Measurements from ENCODE around the gene TMEM132D.

Gene TMEM132D

GRCh38 chr12:129826273-129826672 lies 77.6 kb downstream of the TMEM132D start:
- H3K27ac Mint-ChIP-seq: no peak overlapping the region
- H3K4me1 Mint-ChIP-seq: no peaks in the 10 kb centered on the region
- ATAC-seq (ENCODE audit: low read depth): no peak
- no peaks in the 10 kb centered on the region for H3K27me3 Mint-ChIP-seq
- H3K36me3 Mint-ChIP-seq: peaks cover 2% of the 10 kb centered on the region
- no peak overlapping the region for H3K4me3 Mint-ChIP-seq
- DNase-seq (ENCODE audit: low spot score in 2 of 2): no peak
- H3K9me3 Mint-ChIP-seq: peaks cover 2% of the 10 kb centered on the region

- peaks cover 2% of the 10 kb centered on the region for H3K9me3 Mint-ChIP-seq
- peaks cover 2% of the 10 kb centered on the region for H3K36me3 Mint-ChIP-seq
- DNase-seq (ENCODE audit: low spot score in 2 of 2) (no peak), ATAC-seq (ENCODE audit: low read depth) (no peak)
- H3K4me3 Mint-ChIP-seq: no peak overlapping the region
- no peak overlapping the region for H3K27ac Mint-ChIP-seq
- H3K4me1 Mint-ChIP-seq: no peaks in the 10 kb centered on the region
- no peaks in the 10 kb centered on the region for H3K27me3 Mint-ChIP-seq
Measured at GRCh38 chr12:129825316-129825715, 78.5 kb downstream of the TMEM132D start.

GRCh38 chr12:129821964-129822363 lies 81.9 kb downstream of the TMEM132D start:
- Mint-ChIP-seq H3K4me1 (no peaks in the 10 kb centered on the region), H3K36me3 (no peaks in the 10 kb centered on the region), H3K4me3 (no peak overlapping the region), H3K27ac (no peak overlapping the region), H3K9me3 (no peaks in the 10 kb centered on the region), H3K27me3 (no peaks in the 10 kb centered on the region)
- no peak for DNase-seq (ENCODE audit: low spot score in 2 of 2)
- ATAC-seq (ENCODE audit: low read depth): no peak

GRCh38 chr12:129819391-129819790 lies 84.4 kb downstream of the TMEM132D start:
- Mint-ChIP-seq H3K9me3 (peaks cover 1% of the 10 kb centered on the region), H3K27me3 (no peaks in the 10 kb centered on the region), H3K4me3 (no peak overlapping the region), H3K4me1 (no peaks in the 10 kb centered on the region), H3K36me3 (no peaks in the 10 kb centered on the region), H3K27ac (no peak overlapping the region)
- DNase-seq (ENCODE audit: low spot score in 2 of 2): no peak
- ATAC-seq (ENCODE audit: low read depth): no peak

- no peak for ATAC-seq (ENCODE audit: low read depth)
Measured at GRCh38 chr12:129815846-129816245, 88.0 kb downstream of the TMEM132D start.

GRCh38 chr12:129811963-129812362 lies 91.9 kb downstream of the TMEM132D start:
- peaks cover 1% of the 10 kb centered on the region for H3K9me3 Mint-ChIP-seq
- no peak overlapping the region for H3K27ac Mint-ChIP-seq
- H3K27me3 Mint-ChIP-seq: no peaks in the 10 kb centered on the region
- H3K4me3 Mint-ChIP-seq: no peak overlapping the region
- no peak for DNase-seq (ENCODE audit: low spot score in 2 of 2)
- no peaks in the 10 kb centered on the region for H3K36me3 Mint-ChIP-seq
- H3K4me1 Mint-ChIP-seq: no peaks in the 10 kb centered on the region
- no peak for ATAC-seq (ENCODE audit: low read depth)

More at GRCh38 chr12:129815846-129816245, 88.0 kb downstream of the TMEM132D start:
- no peaks in the 10 kb centered on the region for H3K36me3 Mint-ChIP-seq
- peaks cover 1% of the 10 kb centered on the region for H3K9me3 Mint-ChIP-seq
- no peak overlapping the region for H3K27ac Mint-ChIP-seq
- no peak for DNase-seq (ENCODE audit: low spot score in 2 of 2)
- H3K27me3 Mint-ChIP-seq: no peaks in the 10 kb centered on the region
- H3K4me1 Mint-ChIP-seq: no peaks in the 10 kb centered on the region
- no peak overlapping the region for H3K4me3 Mint-ChIP-seq

- ATAC-seq (ENCODE audit: low read depth): no peak
- Mint-ChIP-seq H3K36me3 (no peaks in the 10 kb centered on the region), H3K9me3 (no peaks in the 10 kb centered on the region), H3K27ac (no peak overlapping the region), H3K4me1 (no peaks in the 10 kb centered on the region), H3K4me3 (no peak overlapping the region), H3K27me3 (no peaks in the 10 kb centered on the region)
- DNase-seq (ENCODE audit: low spot score in 2 of 2): no peak
Measured at GRCh38 chr12:129807136-129807535, 96.7 kb downstream of the TMEM132D start.

- H3K27ac Mint-ChIP-seq: no peak overlapping the region
- no peaks in the 10 kb centered on the region for H3K4me1 Mint-ChIP-seq
- H3K4me3 Mint-ChIP-seq: no peak overlapping the region
- ATAC-seq (ENCODE audit: low read depth): no peak
- DNase-seq (ENCODE audit: low spot score in 2 of 2): no peak
- no peaks in the 10 kb centered on the region for H3K36me3 Mint-ChIP-seq
- peaks cover 8% of the 10 kb centered on the region for H3K9me3 Mint-ChIP-seq
- H3K27me3 Mint-ChIP-seq: no peaks in the 10 kb centered on the region
Measured at GRCh38 chr12:129791396-129791795, 112.4 kb downstream of the TMEM132D start.

GRCh38 chr12:129790930-129791329 lies 112.9 kb downstream of the TMEM132D start:
- Mint-ChIP-seq H3K9me3 (peaks cover 8% of the 10 kb centered on the region), H3K27me3 (no peaks in the 10 kb centered on the region), H3K4me1 (no peaks in the 10 kb centered on the region), H3K4me3 (no peak overlapping the region), H3K27ac (no peak overlapping the region), H3K36me3 (no peaks in the 10 kb centered on the region)
- no peak for DNase-seq (ENCODE audit: low spot score in 2 of 2)
- ATAC-seq (ENCODE audit: low read depth): no peak

- no peak overlapping the region for H3K27ac Mint-ChIP-seq
- ATAC-seq (ENCODE audit: low read depth) (no peak), DNase-seq (ENCODE audit: low spot score in 2 of 2) (no peak)
- no peaks in the 10 kb centered on the region for H3K27me3 Mint-ChIP-seq
- H3K4me1 Mint-ChIP-seq: no peaks in the 10 kb centered on the region
- H3K4me3 Mint-ChIP-seq: no peak overlapping the region
- peaks cover 8% of the 10 kb centered on the region for H3K9me3 Mint-ChIP-seq
- no peaks in the 10 kb centered on the region for H3K36me3 Mint-ChIP-seq
Measured at GRCh38 chr12:129790331-129790730, 113.5 kb downstream of the TMEM132D start.

- Mint-ChIP-seq H3K27me3 (no peaks in the 10 kb centered on the region), H3K4me3 (no peak overlapping the region), H3K27ac (no peak overlapping the region), H3K4me1 (no peaks in the 10 kb centered on the region), H3K9me3 (peaks cover 8% of the 10 kb centered on the region), H3K36me3 (no peaks in the 10 kb centered on the region)
- ATAC-seq (ENCODE audit: low read depth): no peak
- no peak for DNase-seq (ENCODE audit: low spot score in 2 of 2)
Measured at GRCh38 chr12:129789921-129790320, 113.9 kb downstream of the TMEM132D start.

GRCh38 chr12:129788506-129789084 lies 115.2 kb downstream of the TMEM132D start:
- no peak overlapping the region for H3K4me3 Mint-ChIP-seq
- peaks cover 8% of the 10 kb centered on the region for H3K9me3 Mint-ChIP-seq
- no peak overlapping the region for H3K27ac Mint-ChIP-seq
- ATAC-seq (ENCODE audit: low read depth): no peak
- no peaks in the 10 kb centered on the region for H3K27me3 Mint-ChIP-seq
- no peaks in the 10 kb centered on the region for H3K4me1 Mint-ChIP-seq
- H3K36me3 Mint-ChIP-seq: no peaks in the 10 kb centered on the region
- DNase-seq (ENCODE audit: low spot score in 2 of 2): no peak

GRCh38 chr12:129779989-129780388 lies 123.8 kb downstream of the TMEM132D start:
- Mint-ChIP-seq H3K4me3 (no peak overlapping the region), H3K36me3 (no peaks in the 10 kb centered on the region)

GRCh38 chr12:129779033-129779432 lies 124.8 kb downstream of the TMEM132D start:
- ATAC-seq (ENCODE audit: low read depth) (no peak), DNase-seq (ENCODE audit: low spot score in 2 of 2) (no peak)
- Mint-ChIP-seq H3K4me1 (no peaks in the 10 kb centered on the region), H3K9me3 (peaks cover 2% of the 10 kb centered on the region), H3K36me3 (no peaks in the 10 kb centered on the region), H3K27me3 (no peaks in the 10 kb centered on the region), H3K4me3 (no peak overlapping the region), H3K27ac (no peak overlapping the region)

More at GRCh38 chr12:129779989-129780388, 123.8 kb downstream of the TMEM132D start:
- DNase-seq (ENCODE audit: low spot score in 2 of 2) (no peak), ATAC-seq (ENCODE audit: low read depth) (no peak)
- Mint-ChIP-seq H3K27ac (no peak overlapping the region), H3K9me3 (peaks cover 2% of the 10 kb centered on the region), H3K4me1 (no peaks in the 10 kb centered on the region), H3K27me3 (no peaks in the 10 kb centered on the region)

GRCh38 chr12:129776977-129777667 lies 126.7 kb downstream of the TMEM132D start:
- no peak overlapping the region for H3K4me3 Mint-ChIP-seq
- no peaks in the 10 kb centered on the region for H3K36me3 Mint-ChIP-seq
- H3K27ac Mint-ChIP-seq: no peak overlapping the region
- H3K27me3 Mint-ChIP-seq: no peaks in the 10 kb centered on the region
- no peak for ATAC-seq (ENCODE audit: low read depth)
- peaks cover 2% of the 10 kb centered on the region for H3K9me3 Mint-ChIP-seq
- no peaks in the 10 kb centered on the region for H3K4me1 Mint-ChIP-seq
- no peak for DNase-seq (ENCODE audit: low spot score in 2 of 2)

All from memory B cell (primary cell).